IMR-90 (cell line): ENCODE results near the gene CXCR6. TPM values are rescaled to one million over a fixed set of nuclear protein-coding genes. Genes with fewer than 3 reads are reported as not detected.
A peak's percentile ranks its signal among the peaks of the same experiment; 100 is the strongest.

Experiments
- ATAC-seq: fragments of 200-7000 bp; cut with Tn5 transposase; 2 replicates; pipeline ENCODE4 v1.9.1; 2020; ENCODE audit warnings: low read depth, mild to moderate bottlenecking, moderate library complexity
- BruUV-seq: library from RNA; stranded (reverse); fragments of 400-500 nt; replicated peaks from 2 replicates; lab custom pipeline; 2021; lab: Mats Ljungman, UMichigan
- CTCF ChIA-PET: fragments of 300-600 bp; formaldehyde crosslinking; extraction: SDS; loops from one replicate; lab custom pipeline; 2021; ENCODE audit warnings: antibody characterized with exemption; lab: Yijun Ruan, JAX
- POLR2A ChIA-PET: fragments of 300-600 bp; sonication (Branson Sonifier 250); formaldehyde crosslinking; loops from one replicate; lab custom pipeline; 2022; ENCODE audit warnings: antibody characterized with exemption; ENCODE audit not compliant: unreplicated experiment; lab: Charles Lee
- DNase-seq: peaks from one replicate; pipeline ENCODE4 v3.0.0; 2013
- H2AFZ ChIP-seq: replicated peaks from 2 replicates; pipeline ENCODE3; 2013; ENCODE audit warnings: low read length, mild to moderate bottlenecking; ENCODE audit not compliant: poor library complexity
- H2AK5ac ChIP-seq: 2 replicates; pipeline ENCODE4 v1.6.1; 2013; ENCODE audit warnings: low read depth, low read length, inconsistent platforms
- H2AK9ac ChIP-seq: replicated peaks from 2 replicates; pipeline ENCODE3; 2013; ENCODE audit warnings: mild to moderate bottlenecking, low read depth, low read length, moderate library complexity; ENCODE audit not compliant: poor library complexity
- H2BK120ac ChIP-seq: 2 replicates; pipeline ENCODE4 v1.6.1; 2013; ENCODE audit warnings: low read depth, low read length, inconsistent platforms
- H2BK15ac ChIP-seq: 3 replicates; pipeline ENCODE4 v1.6.1; 2013; ENCODE audit warnings: low read depth, low read length, inconsistent platforms
- H2BK20ac ChIP-seq: 2 replicates; pipeline ENCODE4 v1.6.1; 2013; ENCODE audit warnings: low read depth, mild to moderate bottlenecking, inconsistent platforms, low read length, moderate library complexity
- H2BK5ac ChIP-seq: 2 replicates; pipeline ENCODE4 v1.6.1; 2013; ENCODE audit warnings: mild to moderate bottlenecking, low read depth, low read length, inconsistent platforms; ENCODE audit not compliant: poor library complexity, severe bottlenecking
- H3K14ac ChIP-seq: replicated peaks from 2 replicates; pipeline ENCODE4 v1.6.1; 2013; ENCODE audit warnings: low read depth, low read length, inconsistent platforms
- H3K18ac ChIP-seq: 2 replicates; pipeline ENCODE4 v1.6.1; 2013; ENCODE audit warnings: low read depth, low read length, control low read depth
- H3K23ac ChIP-seq: 2 replicates; pipeline ENCODE4 v1.6.1; 2013; ENCODE audit warnings: low read depth, low read length, inconsistent platforms
- H3K27ac ChIP-seq: 2 replicates; pipeline ENCODE4 v1.5.1; 2013; ENCODE audit warnings: mild to moderate bottlenecking, control low read depth, low read length; ENCODE audit not compliant: insufficient read depth
- H3K27me3 ChIP-seq: 2 replicates; pipeline ENCODE4 v1.6.1; 2013; ENCODE audit warnings: low read length; ENCODE audit not compliant: control insufficient read depth, insufficient read depth
- H3K36me3 ChIP-seq: 2 replicates; pipeline ENCODE4 v1.6.1; 2013; ENCODE audit warnings: low read length, mixed read lengths; ENCODE audit not compliant: control insufficient read depth, insufficient read depth
- H3K4ac ChIP-seq: 2 replicates; pipeline ENCODE4 v1.6.1; 2013; ENCODE audit warnings: low read depth, low read length, inconsistent platforms
- H3K4me1 ChIP-seq: 2 replicates; pipeline ENCODE4 v1.6.1; 2013; ENCODE audit warnings: low read length, mixed read lengths; ENCODE audit not compliant: control insufficient read depth, insufficient read depth
- H3K4me2 ChIP-seq: 2 replicates; pipeline ENCODE4 v1.6.1; 2013; ENCODE audit warnings: low read depth, mild to moderate bottlenecking, control low read depth, low read length, moderate library complexity
- H3K4me3 ChIP-seq: 2 replicates; pipeline ENCODE4 v1.5.1; 2013; ENCODE audit warnings: low read depth, mild to moderate bottlenecking, control low read depth, low read length, moderate library complexity; ENCODE audit not compliant: insufficient read depth
- H3K56ac ChIP-seq: 2 replicates; pipeline ENCODE4 v1.6.1; 2013; ENCODE audit warnings: low read length, inconsistent platforms; ENCODE audit not compliant: insufficient read depth; ENCODE audit errors: extremely low read depth
- H3K79me1 ChIP-seq, 2 experiments: 2 replicates each; pipeline ENCODE4 v1.6.1; 2013; ENCODE audit warnings: low read length in 2 of 2, inconsistent platforms in 1 of 2, low read depth in 1 of 2
- H3K9ac ChIP-seq: 2 replicates; pipeline ENCODE4 v1.6.1; 2013; ENCODE audit warnings: low read depth, low read length, control low read depth
- H3K9me1 ChIP-seq: 2 replicates; pipeline ENCODE4 v1.6.1; 2013; ENCODE audit warnings: low read length, inconsistent platforms; ENCODE audit not compliant: insufficient read depth
- H3K9me3 ChIP-seq: 2 replicates; pipeline ENCODE4 v1.6.1; 2013; ENCODE audit warnings: low read length; ENCODE audit not compliant: control insufficient read depth, insufficient read depth
- H4K20me1 ChIP-seq: 2 replicates; pipeline ENCODE4 v1.6.1; 2013; ENCODE audit warnings: low read length, inconsistent platforms; ENCODE audit not compliant: insufficient read depth
- H4K5ac ChIP-seq: 2 replicates; pipeline ENCODE4 v1.6.1; 2013; ENCODE audit warnings: mild to moderate bottlenecking, low read depth, low read length, control low read depth
- H4K8ac ChIP-seq, 2 experiments: 2 replicates each; pipeline ENCODE4 v1.6.1; 2013; ENCODE audit warnings: low read depth in 2 of 2, low read length in 2 of 2, control low read depth in 1 of 2, inconsistent platforms in 1 of 2
- H4K91ac ChIP-seq: 2 replicates; pipeline ENCODE4 v1.6.1; 2013; ENCODE audit warnings: low read depth, low read length, inconsistent platforms; ENCODE audit not compliant: insufficient read depth
- BHLHE40 ChIP-seq: fragments of 150-350 bp; IDR thresholded peaks from 2 replicates; pipeline ENCODE4 v1.6.1; 2016; ENCODE audit warnings: mild to moderate bottlenecking, low read depth, low read length
- CEBPB ChIP-seq: IDR thresholded peaks from 2 replicates; pipeline ENCODE4 v1.6.1; 2012; ENCODE audit warnings: low read depth, low read length, improper control_type of control experiment
- CHD1 ChIP-seq: IDR thresholded peaks from 2 replicates; pipeline ENCODE4 v1.6.1; 2012; ENCODE audit warnings: low read depth, low read length, improper control_type of control experiment
- CTCF ChIP-seq: conservative IDR thresholded peaks from 2 replicates; pipeline ENCODE4 v1.5.1; 2012; ENCODE audit warnings: mild to moderate bottlenecking, low read depth, low read length, improper control_type of control experiment
- FOS ChIP-seq: fragments of 150-350 bp; IDR thresholded peaks from 2 replicates; pipeline ENCODE4 v1.6.1; 2016; ENCODE audit warnings: low read depth, low read length
- MAFK ChIP-seq: IDR thresholded peaks from 2 replicates; pipeline ENCODE4 v1.6.1; 2012; ENCODE audit warnings: low read depth, low read length, improper control_type of control experiment
- MAZ ChIP-seq: IDR thresholded peaks from 2 replicates; pipeline ENCODE4 v1.6.1; 2012; ENCODE audit warnings: low read depth, mild to moderate bottlenecking, low read length, improper control_type of control experiment, moderate library complexity, borderline replicate concordance
- MXI1 ChIP-seq: IDR thresholded peaks from 2 replicates; pipeline ENCODE4 v1.6.1; 2012; ENCODE audit warnings: low read depth, mild to moderate bottlenecking, low read length, moderate library complexity, borderline replicate concordance
- NFE2L2 ChIP-seq: fragments of 150-350 bp; IDR thresholded peaks from 2 replicates; pipeline ENCODE4 v1.6.1; 2016; ENCODE audit warnings: low read depth, mild to moderate bottlenecking, low read length
- POLR2A ChIP-seq: IDR thresholded peaks from 2 replicates; pipeline ENCODE4 v1.6.1; 2012; ENCODE audit warnings: mild to moderate bottlenecking, low read depth, low read length
- RAD21 ChIP-seq: IDR thresholded peaks from 2 replicates; pipeline ENCODE4 v1.6.1; 2012; ENCODE audit warnings: low read length, improper control_type of control experiment
- RCOR1 ChIP-seq: IDR thresholded peaks from 2 replicates; pipeline ENCODE4 v1.6.1; 2012; ENCODE audit warnings: mild to moderate bottlenecking, low read length, improper control_type of control experiment; ENCODE audit not compliant: insufficient replicate concordance
- RFX5 ChIP-seq: IDR thresholded peaks from 2 replicates; pipeline ENCODE4 v1.8.0; 2012; ENCODE audit warnings: low read depth, mild to moderate bottlenecking, low read length, moderate library complexity
- SMC3 ChIP-seq: fragments of 150-350 bp; IDR thresholded peaks from 2 replicates; pipeline ENCODE4 v1.6.1; 2016; ENCODE audit warnings: low read depth, mild to moderate bottlenecking, antibody characterized with exemption, low read length, moderate library complexity
- WGBS, 2 experiments: methylation state at CpG; one replicate each; pipeline versions ENCODE4 v1.1.5 to v1.1.7; 2013; ENCODE audit warnings: missing lambda C conversion rate in 2 of 2; ENCODE audit not compliant: insufficient read length in 1 of 2; ENCODE audit errors: extremely low coverage in 2 of 2; 5-methylcytosine and 5-hydroxymethylcytosine counted together
- dilution Hi-C: fragments of 300-500 bp; cut with HindIII; formaldehyde crosslinking; loops from one replicate; pipeline ENCODE4 v1.14.3; 2018; ENCODE audit warnings: low sequenced_read_pairs; ENCODE audit not compliant: unreplicated experiment
- in situ Hi-C: fragments of 300-500 bp; cut with MboI; formaldehyde crosslinking; loops from 3 replicates; pipeline ENCODE4 v1.14.3; 2019; ENCODE audit warnings: low sequenced_read_pairs, inconsistent platforms, mixed read lengths
- intact Hi-C: fragments of 100-400 bp; cut with micrococcal nuclease; formaldehyde crosslinking; loops from 2 replicates; pipeline ENCODE4 v1.10.0; 2022
- polyA plus RNA-seq, 3 experiments: library from polyadenylated mRNA; depleted of rRNA; stranded (reverse); fragments of >200 nt; gene quantifications; 2 replicates each; pipeline ENCODE4 v1.2.3, GENCODE V29; 2012; ENCODE audit warnings: low replicate concordance in 1 of 3
- total RNA-seq: library from RNA; depleted of rRNA; stranded (reverse); fragments of >200 nt; gene quantifications from 2 replicates; pipeline ENCODE4 v1.2.3, GENCODE V29; 2012
- TF ChIP-seq, protein P1 (sequence below): fragments of 150-350 bp; IDR thresholded peaks from 2 replicates; pipeline ENCODE4 v1.6.1; 2017; ENCODE audit warnings: mild to moderate bottlenecking, antibody characterized with exemption, low read length, low read depth
- TF ChIP-seq, protein P2 (sequence below): fragments of 150-350 bp; IDR thresholded peaks from 2 replicates; pipeline ENCODE4 v1.6.1; 2016; ENCODE audit warnings: low read depth, mild to moderate bottlenecking, low read length, moderate library complexity, borderline replicate concordance

The CXCR6 gene
- total and polyA plus RNA-seq, 2 of the 4 experiments (the other 2 are of a cell fraction) = not detected

DNA sequence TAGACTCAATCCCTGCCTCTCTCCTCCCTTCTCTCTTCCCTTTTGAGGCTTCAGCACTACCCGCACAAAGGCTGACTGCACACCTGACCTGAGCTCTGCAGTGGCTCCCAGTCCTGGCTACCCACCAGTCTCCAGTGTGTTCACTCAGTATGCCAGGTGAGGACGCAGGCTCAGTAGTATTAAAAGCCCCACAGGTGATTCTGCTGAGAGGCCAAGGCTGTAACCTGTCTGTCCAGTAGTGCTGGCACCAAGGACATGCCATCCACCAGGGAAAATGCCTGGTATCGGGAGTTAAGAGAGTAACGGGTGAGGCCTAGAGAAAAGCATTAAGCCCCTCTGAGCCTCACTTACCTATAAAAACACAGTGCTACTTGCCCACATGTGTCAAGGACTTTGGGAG, 31.4 kb downstream of the CXCR6 start:
- TF ChIP-seq BHLHE40 = no peak
- no peak for TF ChIP-seq POLR2A
- TF ChIP-seq CEBPB = no peak
- no peak for TF ChIP-seq MXI1
- TF ChIP-seq RAD21 = no peak
- TF ChIP-seq SMC3 = no peak
- TF ChIP-seq RFX5 = no peak
- no peak for TF ChIP-seq NFE2L2
- no peak for TF ChIP-seq MAFK
- no peak for TF ChIP-seq MAZ
- TF ChIP-seq CTCF = no peak
- TF ChIP-seq, protein P1, sequence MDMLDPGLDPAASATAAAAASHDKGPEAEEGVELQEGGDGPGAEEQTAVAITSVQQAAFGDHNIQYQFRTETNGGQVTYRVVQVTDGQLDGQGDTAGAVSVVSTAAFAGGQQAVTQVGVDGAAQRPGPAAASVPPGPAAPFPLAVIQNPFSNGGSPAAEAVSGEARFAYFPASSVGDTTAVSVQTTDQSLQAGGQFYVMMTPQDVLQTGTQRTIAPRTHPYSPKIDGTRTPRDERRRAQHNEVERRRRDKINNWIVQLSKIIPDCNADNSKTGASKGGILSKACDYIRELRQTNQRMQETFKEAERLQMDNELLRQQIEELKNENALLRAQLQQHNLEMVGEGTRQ = no peak
- TF ChIP-seq, protein P2, sequence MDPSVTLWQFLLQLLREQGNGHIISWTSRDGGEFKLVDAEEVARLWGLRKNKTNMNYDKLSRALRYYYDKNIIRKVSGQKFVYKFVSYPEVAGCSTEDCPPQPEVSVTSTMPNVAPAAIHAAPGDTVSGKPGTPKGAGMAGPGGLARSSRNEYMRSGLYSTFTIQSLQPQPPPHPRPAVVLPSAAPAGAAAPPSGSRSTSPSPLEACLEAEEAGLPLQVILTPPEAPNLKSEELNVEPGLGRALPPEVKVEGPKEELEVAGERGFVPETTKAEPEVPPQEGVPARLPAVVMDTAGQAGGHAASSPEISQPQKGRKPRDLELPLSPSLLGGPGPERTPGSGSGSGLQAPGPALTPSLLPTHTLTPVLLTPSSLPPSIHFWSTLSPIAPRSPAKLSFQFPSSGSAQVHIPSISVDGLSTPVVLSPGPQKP = no peak
- TF ChIP-seq FOS = no peak
- no peak for TF ChIP-seq CHD1
- TF ChIP-seq RCOR1 = no peak
- no TSS peak for BruUV-seq
- no peak overlapping the region for H3K9ac ChIP-seq
- no peak overlapping the region for H2BK15ac ChIP-seq
- H3K79me1 ChIP-seq = no peaks in the 10 kb centered on the region
- intact Hi-C loops = no loop called here
- no peak overlapping the region for H3K18ac ChIP-seq
- peaks cover 8% of the 10 kb centered on the region for H3K4me1 ChIP-seq
- no peak overlapping the region for H3K4me2 ChIP-seq
- H2AFZ ChIP-seq = peak overlapping the region; percentile 25
- H2BK20ac ChIP-seq = no peak overlapping the region
- H2BK120ac ChIP-seq = no peak overlapping the region
- H3K56ac ChIP-seq = no peak overlapping the region
- H3K9me1 ChIP-seq = peaks cover 15% of the 10 kb centered on the region
- no peaks in the 10 kb centered on the region for H3K9me3 ChIP-seq
- H4K20me1 ChIP-seq = peaks cover 7% of the 10 kb centered on the region
- no peak overlapping the region for H2AK5ac ChIP-seq
- peaks cover 28% of the 10 kb centered on the region for H3K36me3 ChIP-seq
- H2AK9ac ChIP-seq = no peak overlapping the region
- no peaks in the 10 kb centered on the region for H3K27me3 ChIP-seq
- ChIA-PET CTCF (no interaction called here), POLR2A (no interaction called here)
- DNase-seq = no peak
- H3K14ac ChIP-seq = no peak overlapping the region
- H3K23ac ChIP-seq = no peak overlapping the region
- H3K4ac ChIP-seq = no peak overlapping the region
- no peak overlapping the region for H4K5ac ChIP-seq
- H3K27ac ChIP-seq = no peak overlapping the region
- dilution Hi-C loops = no loop called here
- 100% methylated on average over 2 of the region's 4 CpGs; no CpG with 5 or more reads in 1 of the 2 experiments for WGBS, 2 experiments
- no peak overlapping the region for H2BK5ac ChIP-seq
- no peak overlapping the region for H4K8ac ChIP-seq
- in situ Hi-C loops = no loop called here
- ATAC-seq = no peak
- no peak overlapping the region; the same call in 1 of the 2 replicates for H4K91ac ChIP-seq
- H3K4me3 ChIP-seq = no peak overlapping the region
